Kidney (tissue), 14 donors: Measurements from ENCODE around the gene NOC4L. TPM values are rescaled to one million over a fixed set of nuclear protein-coding genes. Genes with fewer than 3 reads are reported as not detected.
"Not testable (repeated sequence)": the region's sequence is repeated elsewhere in the genome, so short reads cannot be mapped to it uniquely, and the experiment has no call there.

Source experiments
- DNase-seq, 5 donors: peaks; one replicate each; pipeline ENCODE4 v3.0.0-alpha.2; 2013 to 2020
- FAIRE-seq: peaks from 2 replicates; lab custom pipeline; 2012; peaks lifted over from hg19 to GRCh38; lab: Jason Lieb, UNC
- H3K27ac ChIP-seq, 2 donors: one replicate each; pipeline ENCODE4 v1.7.0; 2013; ENCODE audit warnings: low read depth in 2 of 2, low read length in 2 of 2, inconsistent platforms in 1 of 2
- H3K27me3 ChIP-seq: one replicate; pipeline ENCODE4 v1.7.1; 2013; ENCODE audit warnings: low read length, inconsistent platforms; ENCODE audit not compliant: control insufficient read depth, insufficient read depth
- H3K36me3 ChIP-seq, 3 donors: one replicate each; pipeline versions ENCODE4 v1.7.0 to v1.7.1; 2013; ENCODE audit warnings: low read length in 3 of 3, control low read depth in 1 of 3, inconsistent platforms in 1 of 3; ENCODE audit not compliant: insufficient read depth in 3 of 3, control insufficient read depth in 2 of 3
- H3K4me1 ChIP-seq, 3 donors: one replicate each; pipeline versions ENCODE4 v1.7.0 to v1.7.1; 2013; ENCODE audit warnings: low read length in 3 of 3, inconsistent platforms in 1 of 3, low read depth in 1 of 3; ENCODE audit not compliant: control insufficient read depth in 2 of 3, insufficient read depth in 2 of 3
- H3K4me3 ChIP-seq, 3 donors: one replicate each; pipeline versions ENCODE4 v1.7.0 to v1.8.1; 2013; ENCODE audit warnings: low read length in 3 of 3, control low read depth in 1 of 3, inconsistent platforms in 1 of 3
- H3K9ac ChIP-seq, 3 donors: one replicate each; pipeline versions ENCODE4 v1.7.0 to v1.7.1; 2013; ENCODE audit warnings: low read length in 3 of 3, control low read depth in 1 of 3, inconsistent platforms in 1 of 3
- H3K9me3 ChIP-seq, 3 donors: one replicate each; pipeline versions ENCODE4 v1.7.0 to v1.7.1; 2013; ENCODE audit warnings: low read length in 3 of 3, control low read depth in 1 of 3, inconsistent platforms in 1 of 3; ENCODE audit not compliant: control insufficient read depth in 2 of 3, insufficient read depth in 1 of 3
- CTCF ChIP-seq: IDR thresholded peaks from 3 replicates; pipeline ENCODE4 v1.5.1; 2012; ENCODE audit warnings: mild to moderate bottlenecking, moderate library complexity, borderline replicate concordance; ENCODE audit not compliant: insufficient read depth; ENCODE audit errors: extremely low read depth
- intact Hi-C: fragments of 100-400 bp; cut with DNase I; formaldehyde crosslinking; loops from one replicate; pipeline ENCODE4 v1.11.1; 2022
- polyA plus RNA-seq: library from polyadenylated mRNA; stranded (reverse); fragments of 350-450 nt; fragmentation: Illumina TruSeq; extraction: RNeasy Lipid Tissue Mini Kit (QIAGEN cat#74804); gene quantifications from one replicate; pipeline ENCODE4 v1.2.3, GENCODE V29; 2014; ENCODE audit warnings: low read depth, low replicate concordance; ENCODE audit not compliant: insufficient read depth
- total RNA-seq: library from RNA; stranded (reverse); fragmentation: NEBNext Ultra II Directional; extraction: Animal tissue kit (Norgen Biotek cat#: 25700); gene quantifications from one replicate; pipeline ENCODE4 v1.2.1, GENCODE V29; 2021
- donor health status: control.
- donor health status: control.
- donor health status: control.
- donor health status: control.
- donor health status: control.
- donor health status: DM: yes; HTN: yes; CAD: no.
- donor health status: Normal renal cell carcinoma (clear cell type).

NOC4L gene
- total and polyA plus RNA-seq, 2 donors from 2014 or later, result 20.0 to 22.3 TPM

GRCh38 chr12:132194556-132194955, 50.3 kb downstream of the NOC4L start:
- no peaks in the 10 kb centered on the region for H3K27me3 ChIP-seq
- H3K9me3 ChIP-seq, result peaks cover 0 to 5% (median 4%) of the 10 kb centered on the region in 3 donors
- no peak for DNase-seq
- TF ChIP-seq CTCF, result no peak
- H3K4me3 ChIP-seq, result no peak overlapping the region
- H3K9ac ChIP-seq, result no peak overlapping the region
- no peak for FAIRE-seq
- no peak overlapping the region for H3K27ac ChIP-seq
- H3K4me1 ChIP-seq, result peaks cover 0 to 6% (median 5%) of the 10 kb centered on the region in 3 donors
- no peaks in the 10 kb centered on the region for H3K36me3 ChIP-seq
- intact Hi-C loops, result no loop called here

- H3K9me3 ChIP-seq, H3K4me1 ChIP-seq, H3K27ac ChIP-seq, H3K27me3 ChIP-seq, H3K36me3 ChIP-seq, H3K4me3 ChIP-seq, DNase-seq, FAIRE-seq, intact Hi-C loops, H3K9ac ChIP-seq: not testable (repeated sequence)
These were observed 51.0 kb downstream of the NOC4L start for GRCh38 chr12:132195242-132195641.

GRCh38 chr12:132196038-132196872, 52.0 kb downstream of the NOC4L start:
- Histone ChIP-seq H3K4me3 (no peak overlapping the region), H3K4me1 (no peaks in the 10 kb centered on the region), H3K27me3 (no peaks in the 10 kb centered on the region), H3K9me3 (peaks cover 0 to 5% (median 4%) of the 10 kb centered on the region in 3 donors), H3K36me3 (no peaks in the 10 kb centered on the region), H3K27ac (no peak overlapping the region), H3K9ac (no peak overlapping the region)
- intact Hi-C loops, result no loop called here
- FAIRE-seq, result no peak
- DNase-seq, result no peak
- no peak for TF ChIP-seq CTCF

GRCh38 chr12:132196873-132197390, 52.7 kb downstream of the NOC4L start:
- intact Hi-C loops, result no loop called here
- Histone ChIP-seq H3K4me3 (no peak overlapping the region), H3K27ac (no peak overlapping the region), H3K4me1 (no peaks in the 10 kb centered on the region), H3K9ac (no peak overlapping the region), H3K36me3 (no peaks in the 10 kb centered on the region), H3K9me3 (peaks cover 0 to 5% (median 4%) of the 10 kb centered on the region in 3 donors), H3K27me3 (no peaks in the 10 kb centered on the region)
- DNase-seq (no peak), FAIRE-seq (no peak)
- no peak for TF ChIP-seq CTCF
